Heart left ventricle (tissue), 16 donors: ENCODE data around the gene FBXO48. TPM values are rescaled to one million over a fixed set of nuclear protein-coding genes. Genes with fewer than 3 reads are reported as not detected.

Source experiments
- ATAC-seq, 4 donors: fragments of 200-7000 bp; cut with Tn5 transposase; one replicate each; pipeline ENCODE4 v1.9.1; 2020 to 2022; ENCODE audit warnings: moderate library complexity in 4 of 4, mild to moderate bottlenecking in 3 of 4, moderate number of reproducible peaks in 1 of 4
- DNase-seq, 5 donors: peaks; one replicate each; pipeline ENCODE4 v3.0.0-alpha.2; 2020
- H3K27ac ChIP-seq, 12 donors: fragments of 200-600 bp; sonication (generic) in 4 of 12; one replicate each; pipeline versions ENCODE4 v1.5.0 to v1.8.0; 2016 to 2022; ENCODE audit warnings: mild to moderate bottlenecking in 2 of 12
- H3K27me3 ChIP-seq, 9 donors: fragments of 200-600 bp; sonication (generic) in 2 of 9; one replicate each; pipeline versions ENCODE4 v1.5.1 to v1.8.0; 2016 to 2022; ENCODE audit warnings: mild to moderate bottlenecking in 3 of 9
- H3K36me3 ChIP-seq, 9 donors: fragments of 200-600 bp; sonication (generic) in 2 of 9; one replicate each; pipeline versions ENCODE4 v1.5.0 to v1.8.0; 2018 to 2022; ENCODE audit warnings: mild to moderate bottlenecking in 2 of 9
- H3K4me1 ChIP-seq, 12 donors: fragments of 200-600 bp; sonication (generic) in 4 of 12; one replicate each; pipeline versions ENCODE4 v1.5.0 to v1.8.0; 2016 to 2022; ENCODE audit warnings: mild to moderate bottlenecking in 3 of 12
- H3K4me3 ChIP-seq, 12 donors: fragments of 200-600 bp; sonication (generic) in 4 of 12; one replicate each; pipeline versions ENCODE4 v1.5.0 to v1.8.0; 2017 to 2022; ENCODE audit warnings: mild to moderate bottlenecking in 9 of 12, moderate library complexity in 4 of 12
- H3K9me3 ChIP-seq, 12 donors: fragments of 200-600 bp; sonication (generic) in 4 of 12; one replicate each; pipeline versions ENCODE4 v1.5.0 to v1.8.0; 2016 to 2022; ENCODE audit warnings: mild to moderate bottlenecking in 1 of 12
- POLR2A ChIP-seq, 2 donors: fragments of 450-650 bp; IDR thresholded peaks; one replicate each; pipeline ENCODE4 v1.6.1; 2017; ENCODE audit warnings: antibody characterized with exemption in 2 of 2, mild to moderate bottlenecking in 2 of 2, moderate library complexity in 2 of 2
- WGBS, 4 donors: extraction: QIAGEN DNeasy Blood & Tissue Kit in 2 of 4; methylation state at CpG; one replicate each; pipeline versions ENCODE4 v1.1.5 to v1.1.7; 2013 to 2018; 5-methylcytosine and 5-hydroxymethylcytosine counted together
- intact Hi-C, 10 donors: fragments of 100-400 bp; cut with DNase I; formaldehyde crosslinking; loops; one replicate each; pipeline versions ENCODE4 v1.11.1 to v1.14.2; 2022
- polyA plus RNA-seq, 2 donors: library from polyadenylated mRNA; stranded (reverse); fragments of 200-250 nt; gene quantifications; one replicate each; pipeline ENCODE4 v1.2.3, GENCODE V29; 2013
- total RNA-seq, 9 donors: library from RNA; depleted of rRNA in 2 of 9; stranded (reverse); fragments of >200 nt in 2 of 9; fragmentation: NEBNext Ultra II Directional in 3 of 9; extraction: Animal tissue kit (Norgen Biotek cat#: 25700) in 3 of 9; gene quantifications; one replicate each; pipeline versions ENCODE4 v1.1.0 to v1.2.4, GENCODE V29; 2016 to 2023
- TF ChIP-seq, protein P1 (sequence below), 12 donors: fragments of 200-600 bp; sonication (generic) in 4 of 12; IDR thresholded peaks; one replicate each; pipeline versions ENCODE4 v1.5.0 to v1.8.0; 2018 to 2022; ENCODE audit warnings: antibody characterized with exemption in 12 of 12, mild to moderate bottlenecking in 5 of 12
- donor health status: ischemic (EF 13 %, LVEDD 7.1; RV severe dilation, severe dysfunction).
- donor health status: healthy with polysubstance abuse.
- donor health status: DM: no; HTN: yes; CAD: no.
- donor health status: DM: no; HTN: no; CAD: no.
- donor health status: ischemic (EF 25% LVEDD 6.9; RV normal size, moderate dysfunction).
- donor health status: ischemic (EF 25% LVEDD 5.7; RV mildly dilated, moderate dysfunction).
- donor health status: healthy.
- donor health status: DM: yes; HTN: yes; CAD: no.
- donor health status: ischemic (EF 35%, LVEDD 5.7; RV mildly dilated, moderate dysfunction).
- donor health status: nonischemic (EF 11% LVEDD 7.7; RV severe dilation, severe dysfunction).
- donor health status: DM: yes; HTN: yes; CAD: no.
- donor health status: PGD.
- donor health status: ischemic (EF 29% LVEDD 5.4; RV normal size, mild dysfunction).
- donor health status: nonischemic (EF 23%, LVEDD 6.1; RV moderate dilation, normal function).

FBXO48 gene
- total and polyA plus RNA-seq, 11 donors, result 0.42 to 1.3 (median 1.1) TPM

DNA sequence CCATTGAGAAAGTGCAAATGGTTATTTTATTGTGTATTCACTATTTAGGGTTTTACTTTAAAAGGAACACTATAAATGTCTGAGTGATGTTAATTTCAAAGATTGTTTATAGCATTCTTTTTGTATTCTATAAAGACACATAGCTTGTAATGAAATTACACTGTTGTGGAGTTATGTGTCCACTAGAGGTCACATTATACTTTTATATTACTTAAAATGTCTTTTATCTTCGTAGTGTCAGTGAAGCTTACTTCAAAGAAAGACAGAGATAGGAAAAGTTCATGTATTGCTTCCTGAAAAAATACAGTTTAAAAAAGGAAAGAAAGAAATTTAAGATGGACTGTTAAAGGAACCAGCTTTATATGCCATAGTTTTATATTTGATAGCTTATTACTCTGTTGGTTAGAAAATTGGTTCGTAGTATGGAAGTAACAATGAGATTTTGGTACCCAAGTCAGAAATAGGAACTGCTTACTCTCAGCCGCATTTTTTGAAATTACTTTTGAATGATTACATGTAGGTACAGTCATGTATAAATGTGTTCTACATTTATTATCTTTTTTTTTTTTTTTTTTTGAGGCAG, 20.8 kb upstream of the FBXO48 start:
- intact Hi-C loops, result loop anchor here (5.0 to 10.0 kb wide), 9 partner anchors 107 to 439 kb away; no protein-coding TSS in a partner anchor
- 49 to 61% (median 52%) methylated on average over 3 of the region's 3 CpGs for WGBS, 4 donors
- no peaks in the 10 kb centered on the region for H3K27me3 ChIP-seq
- peaks cover 0 to 3% (median 0%) of the 10 kb centered on the region in 12 donors for H3K4me1 ChIP-seq
- no peak overlapping the region for H3K4me3 ChIP-seq
- H3K9me3 ChIP-seq, result no peaks in the 10 kb centered on the region
- H3K36me3 ChIP-seq, result no peaks in the 10 kb centered on the region
- no peak for ATAC-seq
- H3K27ac ChIP-seq, result no peak overlapping the region
- no peak for DNase-seq
- TF ChIP-seq, protein P1, sequence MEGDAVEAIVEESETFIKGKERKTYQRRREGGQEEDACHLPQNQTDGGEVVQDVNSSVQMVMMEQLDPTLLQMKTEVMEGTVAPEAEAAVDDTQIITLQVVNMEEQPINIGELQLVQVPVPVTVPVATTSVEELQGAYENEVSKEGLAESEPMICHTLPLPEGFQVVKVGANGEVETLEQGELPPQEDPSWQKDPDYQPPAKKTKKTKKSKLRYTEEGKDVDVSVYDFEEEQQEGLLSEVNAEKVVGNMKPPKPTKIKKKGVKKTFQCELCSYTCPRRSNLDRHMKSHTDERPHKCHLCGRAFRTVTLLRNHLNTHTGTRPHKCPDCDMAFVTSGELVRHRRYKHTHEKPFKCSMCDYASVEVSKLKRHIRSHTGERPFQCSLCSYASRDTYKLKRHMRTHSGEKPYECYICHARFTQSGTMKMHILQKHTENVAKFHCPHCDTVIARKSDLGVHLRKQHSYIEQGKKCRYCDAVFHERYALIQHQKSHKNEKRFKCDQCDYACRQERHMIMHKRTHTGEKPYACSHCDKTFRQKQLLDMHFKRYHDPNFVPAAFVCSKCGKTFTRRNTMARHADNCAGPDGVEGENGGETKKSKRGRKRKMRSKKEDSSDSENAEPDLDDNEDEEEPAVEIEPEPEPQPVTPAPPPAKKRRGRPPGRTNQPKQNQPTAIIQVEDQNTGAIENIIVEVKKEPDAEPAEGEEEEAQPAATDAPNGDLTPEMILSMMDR (IDR thresholded peaks at IDR 0.05), result peak; percentile 37 to 70 (median 54)
- TF ChIP-seq POLR2A (IDR thresholded peaks at IDR 0.05), result no peak

DNA sequence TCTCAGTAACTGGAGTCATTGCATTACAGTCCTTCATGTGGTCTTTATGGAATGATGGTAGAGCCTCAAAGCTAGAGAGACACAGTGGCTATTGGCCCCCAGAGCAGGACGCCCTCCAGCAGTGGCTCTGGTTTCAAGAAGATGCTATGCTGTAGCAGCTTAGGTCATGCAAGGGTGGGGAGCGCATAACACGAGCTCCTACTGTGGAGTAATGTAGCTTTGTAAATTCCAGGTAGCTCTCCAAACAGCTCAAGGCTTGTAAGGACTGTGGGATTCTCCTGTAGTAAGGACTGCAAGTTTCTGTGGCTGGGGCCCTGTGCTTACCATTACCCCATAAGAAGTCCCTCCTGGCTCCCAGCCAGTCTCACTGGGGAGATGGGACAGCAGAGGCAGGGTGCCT, 15.9 kb upstream of the FBXO48 start:
- H3K36me3 ChIP-seq, result no peaks in the 10 kb centered on the region
- intact Hi-C loops, result loop anchor here in 6 of 10 donors (10.0 kb wide), 4 partner anchors 112 to 442 kb away; no protein-coding TSS in a partner anchor

DNA sequence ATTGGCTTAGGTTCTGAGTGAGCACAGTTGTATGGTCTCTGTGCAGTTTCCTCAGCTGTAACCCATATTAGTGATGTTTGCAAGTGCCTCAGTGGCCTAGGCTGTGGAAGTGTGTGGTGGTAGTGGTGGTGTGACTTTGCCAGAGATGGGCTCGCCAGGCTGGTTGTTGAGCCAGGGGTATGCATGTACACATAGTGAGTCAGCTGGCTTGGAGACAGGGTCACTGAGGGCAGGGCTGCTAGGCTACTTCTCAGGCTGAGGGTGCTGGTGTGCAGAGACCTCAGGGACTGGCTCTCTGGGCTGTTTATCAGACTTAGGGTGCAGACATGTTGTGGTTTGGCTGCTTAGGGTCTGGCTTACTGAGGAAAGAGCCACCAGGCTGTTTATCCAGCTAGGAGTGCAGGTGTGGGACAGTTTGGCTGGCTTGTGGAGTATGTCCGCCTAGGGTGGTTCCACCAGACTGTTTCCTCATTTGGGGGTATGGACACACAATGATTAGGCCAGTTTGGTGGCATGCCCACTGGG, 15.3 kb upstream of the FBXO48 start:
- TF ChIP-seq, protein P1 (IDR thresholded peaks at IDR 0.05), result no peak
- TF ChIP-seq POLR2A (IDR thresholded peaks at IDR 0.05), result no peak
- ATAC-seq (no peak), DNase-seq (no peak)
- WGBS, 4 donors, result 87 to 96% (median 91%) methylated on average over 2 of the region's 2 CpGs
- peaks cover 0 to 3% (median 0%) of the 10 kb centered on the region in 12 donors for H3K9me3 ChIP-seq
- no peaks in the 10 kb centered on the region for H3K4me1 ChIP-seq
- no peaks in the 10 kb centered on the region for H3K27me3 ChIP-seq
- no peak overlapping the region for H3K27ac ChIP-seq
- H3K4me3 ChIP-seq, result no peak overlapping the region
- H3K36me3 ChIP-seq, result no peaks in the 10 kb centered on the region
- intact Hi-C loops, result loop anchor here in 6 of 10 donors (10.0 kb wide), 4 partner anchors 112 to 442 kb away; no protein-coding TSS in a partner anchor

More for the DNA sequence above, 15.9 kb upstream of the FBXO48 start:
- WGBS, 4 donors, result 86 to 94% (median 90%) methylated on average over 3 of the region's 3 CpGs
- no peak for DNase-seq
- Histone ChIP-seq H3K27ac (no peak overlapping the region), H3K4me1 (peaks cover 0 to 3% (median 0%) of the 10 kb centered on the region in 12 donors), H3K9me3 (peaks cover 0 to 3% (median 0%) of the 10 kb centered on the region in 12 donors), H3K27me3 (no peaks in the 10 kb centered on the region), H3K4me3 (no peak overlapping the region)
- TF ChIP-seq, protein P1 (IDR thresholded peaks at IDR 0.05), result no peak
- no peak for TF ChIP-seq POLR2A (IDR thresholded peaks at IDR 0.05)
- ATAC-seq, result no peak

DNA sequence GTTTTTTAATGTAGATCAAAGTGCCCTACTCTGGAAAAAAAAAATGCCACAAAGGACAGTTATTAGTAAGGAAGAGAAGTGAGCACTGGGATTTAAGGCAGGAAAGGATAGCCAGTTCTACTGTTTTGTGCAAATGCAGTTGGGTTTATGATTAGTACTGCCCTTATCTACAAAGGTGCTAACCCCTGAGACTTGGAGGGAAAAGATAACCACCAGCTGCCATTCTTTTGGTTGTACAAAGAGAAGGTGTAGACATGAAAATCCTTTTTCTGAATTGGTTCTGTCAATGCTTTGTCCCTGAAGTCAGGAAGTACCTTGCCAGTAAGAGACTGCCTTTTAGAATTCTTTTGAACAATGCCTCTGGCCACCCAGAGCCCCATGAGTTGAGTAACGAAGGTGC, 11.6 kb upstream of the FBXO48 start:
- H3K27me3 ChIP-seq, result no peaks in the 10 kb centered on the region
- no peak overlapping the region for H3K27ac ChIP-seq
- H3K36me3 ChIP-seq, result no peaks in the 10 kb centered on the region
- peaks cover 0 to 3% (median 0%) of the 10 kb centered on the region in 12 donors for H3K9me3 ChIP-seq
- intact Hi-C loops, result loop anchor here in 1 of 10 donors (5.0 kb wide), 1 partner anchor 439 kb away; no protein-coding TSS in a partner anchor
- 80 to 92% (median 84%) methylated on average over 1 of the region's 1 CpG for WGBS, 4 donors
- no peak for ATAC-seq
- no peak overlapping the region for H3K4me3 ChIP-seq
- TF ChIP-seq, protein P1 (IDR thresholded peaks at IDR 0.05), result no peak
- TF ChIP-seq POLR2A (IDR thresholded peaks at IDR 0.05), result no peak
- DNase-seq, result no peak
- H3K4me1 ChIP-seq, result no peaks in the 10 kb centered on the region
